HG03139 (cell line): ENCODE measurements around the gene CRYBB1.
A peak's percentile ranks its signal among the peaks of the same experiment; 100 is the strongest.

Source experiments
- ATAC-seq: cut with Tn5 transposase; IDR thresholded peaks from one replicate; pipeline ENCODE4 v1.9.1; 2021; ENCODE audit not compliant: unreplicated experiment

The CRYBB1 gene

GRCh38 chr22:26608129-26608528 is 9.7 kb downstream of the CRYBB1 start:
- no peak for ATAC-seq

GRCh38 chr22:26606611-26607010 is 11.2 kb downstream of the CRYBB1 start:
- no peak for ATAC-seq

GRCh38 chr22:26604368-26604767 is 13.5 kb downstream of the CRYBB1 start:
- no peak for ATAC-seq

- ATAC-seq: no peak
Measured at GRCh38 chr22:26602127-26602526, 15.7 kb downstream of the CRYBB1 start.

GRCh38 chr22:26601726-26602125 is 16.1 kb downstream of the CRYBB1 start:
- ATAC-seq: no peak

- ATAC-seq: no peak
Measured at GRCh38 chr22:26599505-26599904, 18.3 kb downstream of the CRYBB1 start.

GRCh38 chr22:26597480-26597879 is 20.3 kb downstream of the CRYBB1 start:
- ATAC-seq: no peak

- ATAC-seq: no peak
Measured at GRCh38 chr22:26597026-26597425, 20.8 kb downstream of the CRYBB1 start.

GRCh38 chr22:26593763-26594162 is 24.1 kb downstream of the CRYBB1 start:
- ATAC-seq: no peak

- ATAC-seq: no peak
Measured at GRCh38 chr22:26592421-26592891, 25.4 kb downstream of the CRYBB1 start.

GRCh38 chr22:26589845-26590736 is 27.7 kb downstream of the CRYBB1 start, which contains the start of gene TPST2:
Gene TPST2, minus strand, starts transcription at chr22:26590132. Its CDS starts 48,502 bp downstream, at chr22:26541630.
- ATAC-seq: peak; percentile 55

GRCh38 chr22:26589367-26589844 is 28.4 kb downstream of the CRYBB1 start:
- no peak for ATAC-seq

GRCh38 chr22:26588729-26589366 is 29.0 kb downstream of the CRYBB1 start:
- no peak for ATAC-seq

- no peak for ATAC-seq
Measured at GRCh38 chr22:26587991-26588613, 29.7 kb downstream of the CRYBB1 start.

GRCh38 chr22:26586556-26587325 is 31.1 kb downstream of the CRYBB1 start:
- ATAC-seq: no peak

- no peak for ATAC-seq
Measured at GRCh38 chr22:26585104-26585790, 32.6 kb downstream of the CRYBB1 start.

GRCh38 chr22:26584010-26584409 is 33.8 kb downstream of the CRYBB1 start:
- no peak for ATAC-seq

GRCh38 chr22:26581633-26582168 is 36.1 kb downstream of the CRYBB1 start:
- no peak for ATAC-seq

- no peak for ATAC-seq
Measured at GRCh38 chr22:26581026-26581425, 36.8 kb downstream of the CRYBB1 start.
